Stimulated activated CD4-positive, alpha-beta T cell treated with anti-CD3 and anti-CD28 coated beads, Interleukin-4, amount 100 ng/mL, for 4 hours (primary cell): Measurements from ENCODE around the gene ZNF221.
"Not testable (repeated sequence)": the region's sequence is repeated elsewhere in the genome, so short reads cannot be mapped to it uniquely, and the experiment has no call there.

ENCODE experiments used
- DNase-seq, 2 experiments: peaks; one replicate each; pipeline ENCODE4 v3.0.0-alpha.2; 2020

Gene ZNF221

GRCh38 chr19:43950834-43951645, at the start of gene ZNF221:
Gene ZNF221 (plus strand): TSS chr19:43951228. CDS start chr19:43962727, 11,499 bp downstream.
- peak; percentile 40 to 50 for DNase-seq

- peak; percentile 62 to 69 for DNase-seq
Measured at GRCh38 chr19:43901395-43902390, 49.3 kb upstream of the ZNF221 start.

GRCh38 chr19:43902399-43902798, 48.6 kb upstream of the ZNF221 start:
- DNase-seq, result no peak

GRCh38 chr19:43905897-43906296, 45.1 kb upstream of the ZNF221 start:
- DNase-seq, result no peak

- DNase-seq, result no peak
Measured at GRCh38 chr19:43906774-43907173, 44.3 kb upstream of the ZNF221 start.

- DNase-seq, result no peak
Measured at GRCh38 chr19:43908659-43909058, 42.4 kb upstream of the ZNF221 start.

GRCh38 chr19:43910884-43911283, 40.1 kb upstream of the ZNF221 start:
- no peak for DNase-seq

- no peak for DNase-seq
Measured at GRCh38 chr19:43913383-43913782, 37.6 kb upstream of the ZNF221 start.

- no peak for DNase-seq
Measured at GRCh38 chr19:43914051-43914450, 37.0 kb upstream of the ZNF221 start.

GRCh38 chr19:43923875-43924274, 27.2 kb upstream of the ZNF221 start:
- DNase-seq, result no peak

GRCh38 chr19:43928820-43929219, 22.2 kb upstream of the ZNF221 start:
- DNase-seq, result no peak

GRCh38 chr19:43934055-43934984, 16.7 kb upstream of the ZNF221 start:
- DNase-seq, result no peak

- peak; percentile 82 to 90 for DNase-seq
Measured at GRCh38 chr19:43934985-43935708, 15.9 kb upstream of the ZNF221 start, which contains the start of gene ZNF45. Gene ZNF45 (minus strand): TSS chr19:43935282. CDS start chr19:43922185, 13,097 bp downstream.

- DNase-seq, result no peak
Measured at GRCh38 chr19:43936188-43936587, 14.8 kb upstream of the ZNF221 start.

- DNase-seq, result no peak
Measured at GRCh38 chr19:43939557-43940260, 11.3 kb upstream of the ZNF221 start.

- DNase-seq, result no peak
Measured at GRCh38 chr19:43940719-43941118, 10.3 kb upstream of the ZNF221 start.

- DNase-seq, result no peak
Measured at GRCh38 chr19:43941209-43941608, 9.8 kb upstream of the ZNF221 start.

- DNase-seq, result not testable (repeated sequence)
Measured at GRCh38 chr19:43947412-43947811, 3.6 kb upstream of the ZNF221 start.

GRCh38 chr19:43949803-43950202, 1.2 kb upstream of the ZNF221 start:
- DNase-seq, result not testable (repeated sequence)

- DNase-seq, result no peak
Measured at GRCh38 chr19:43956827-43957226, 5.8 kb downstream of the ZNF221 start.

GRCh38 chr19:43957891-43958290, 6.9 kb downstream of the ZNF221 start:
- no peak for DNase-seq
